Activated CD4-positive, alpha-beta T cell treated with anti-CD3 and anti-CD28 coated beads, Interleukin-2, amount 10 ng/mL, durations not matched to agents 7 days and 5 days (primary cell): ENCODE results near the gene ISG15. TPM values are rescaled to one million over a fixed set of nuclear protein-coding genes. Genes with fewer than 3 reads are reported as not detected.
"Not testable (repeated sequence)": the region's sequence is repeated elsewhere in the genome, so short reads cannot be mapped to it uniquely, and the experiment has no call there.

ENCODE experiments used
- CTCF ChIA-PET: fragments of 350-600 bp; sonication (Branson Sonifier 250); formaldehyde crosslinking; loops from one replicate; lab custom pipeline; 2021; ENCODE audit warnings: antibody characterized with exemption; lab: Charles Lee
- POLR2A ChIA-PET: fragments of 350-600 bp; sonication (Branson Sonifier 250); formaldehyde crosslinking; loops from one replicate; lab custom pipeline; 2021; ENCODE audit warnings: antibody characterized with exemption; lab: Charles Lee
- DNase-seq: peaks from one replicate; pipeline ENCODE4 v3.0.0-alpha.2; 2020
- H3K27ac Mint-ChIP-seq: one replicate; pipeline ENCODE4 v1.8.0; 2021; ENCODE audit warnings: mild to moderate bottlenecking, moderate library complexity, mixed read lengths
- H3K27me3 Mint-ChIP-seq: one replicate; pipeline ENCODE4 v1.8.0; 2021; ENCODE audit warnings: mixed read lengths
- H3K36me3 Mint-ChIP-seq: one replicate; pipeline ENCODE4 v1.8.0; 2021; ENCODE audit warnings: low read depth, mixed read lengths
- H3K4me1 Mint-ChIP-seq: one replicate; pipeline ENCODE4 v1.8.0; 2021; ENCODE audit warnings: mixed read lengths
- H3K4me3 Mint-ChIP-seq: one replicate; pipeline ENCODE4 v1.8.0; 2021; ENCODE audit warnings: mild to moderate bottlenecking, moderate library complexity, mixed read lengths
- H3K9me3 Mint-ChIP-seq: one replicate; pipeline ENCODE4 v1.8.0; 2021; ENCODE audit warnings: mixed read lengths
- total RNA-seq, 2 experiments: library from RNA; stranded (reverse); gene quantifications; one replicate each; pipeline ENCODE4 v1.2.3, GENCODE V29; 2021

Gene ISG15
- total RNA-seq, 2 experiments from 2014 or later: 237 to 332 TPM

GRCh38 chr1:999725-1000356, 13.5 kb upstream of the ISG15 start, which contains the start of gene HES4:
Gene HES4 (minus strand): TSS chr1:1000097. CDS start chr1:999973, 124 bp downstream.
- ChIA-PET CTCF (interaction anchor here (1.0 to 6.5 kb wide), 3 partner anchors 15 to 23 kb away, joined by 3 to 67 read pairs (median 3); partner anchors contain the start of genes AGRN and ISG15), POLR2A (no interaction called here)
- peaks cover 21% of the 10 kb centered on the region for H3K4me1 Mint-ChIP-seq
- H3K36me3 Mint-ChIP-seq: peaks cover 2% of the 10 kb centered on the region
- peak within 1 kb of the TSS; percentile 76 for H3K27ac Mint-ChIP-seq
- no peaks in the 10 kb centered on the region for H3K9me3 Mint-ChIP-seq
- DNase-seq: peak; percentile 59
- H3K27me3 Mint-ChIP-seq: peaks cover 40% of the 10 kb centered on the region
- peak within 1 kb of the TSS; percentile 53 for H3K4me3 Mint-ChIP-seq

- ChIA-PET CTCF (interaction anchor here (2.1 to 6.5 kb wide), 3 partner anchors 8 to 17 kb away, joined by 11 to 67 read pairs (median 13); partner anchors contain the start of genes AGRN and ISG15), POLR2A (no interaction called here)
- Mint-ChIP-seq H3K27ac (peak overlapping the region; percentile 76), H3K9me3 (no peaks in the 10 kb centered on the region), H3K4me3 (peak overlapping the region; percentile 53), H3K36me3 (peaks cover 4% of the 10 kb centered on the region), H3K27me3 (peaks cover 40% of the 10 kb centered on the region), H3K4me1 (peaks cover 28% of the 10 kb centered on the region)
- DNase-seq: peak; percentile 59
Measured at GRCh38 chr1:1000357-1001056, 12.8 kb upstream of the ISG15 start.

- peak overlapping the region; percentile 76 for H3K27ac Mint-ChIP-seq
- H3K36me3 Mint-ChIP-seq: peaks cover 4% of the 10 kb centered on the region
- H3K9me3 Mint-ChIP-seq: no peaks in the 10 kb centered on the region
- peaks cover 39% of the 10 kb centered on the region for H3K27me3 Mint-ChIP-seq
- no peak for DNase-seq
- ChIA-PET CTCF (interaction anchor here (1.1 to 6.5 kb wide), 6 partner anchors 8 to 291 kb away, joined by 3 to 67 read pairs (median 9); partner anchors contain the start of genes AGRN, ISG15 and PERM1), POLR2A (no interaction called here)
- H3K4me1 Mint-ChIP-seq: peaks cover 25% of the 10 kb centered on the region
- peak overlapping the region; percentile 53 for H3K4me3 Mint-ChIP-seq
Measured at GRCh38 chr1:1001057-1001783, 12.1 kb upstream of the ISG15 start.

- ChIA-PET CTCF (interaction anchor here (6.5 kb wide), 1 partner anchor 12 kb away, joined by 67 read pairs; the partner anchor contains the start of genes AGRN and ISG15), POLR2A (no interaction called here)
- Mint-ChIP-seq H3K4me1 (peaks cover 27% of the 10 kb centered on the region), H3K27me3 (peaks cover 39% of the 10 kb centered on the region), H3K9me3 (no peaks in the 10 kb centered on the region), H3K36me3 (peaks cover 4% of the 10 kb centered on the region), H3K27ac (no peak overlapping the region), H3K4me3 (no peak overlapping the region)
- no peak for DNase-seq
Measured at GRCh38 chr1:1003618-1004419, 9.5 kb upstream of the ISG15 start.

GRCh38 chr1:1004420-1004779, 8.9 kb upstream of the ISG15 start:
- Mint-ChIP-seq H3K9me3 (no peaks in the 10 kb centered on the region), H3K27me3 (peaks cover 41% of the 10 kb centered on the region), H3K4me1 (peaks cover 31% of the 10 kb centered on the region), H3K36me3 (peaks cover 4% of the 10 kb centered on the region), H3K27ac (peak overlapping the region; percentile 74), H3K4me3 (no peak overlapping the region)
- ChIA-PET POLR2A (no interaction called here), CTCF (interaction anchor here (6.5 kb wide), 1 partner anchor 11 kb away, joined by 67 read pairs; the partner anchor contains the start of genes AGRN and ISG15)
- no peak for DNase-seq

GRCh38 chr1:1004780-1005697, 8.3 kb upstream of the ISG15 start:
- H3K4me1 Mint-ChIP-seq: peaks cover 31% of the 10 kb centered on the region
- peak overlapping the region; percentile 74 for H3K27ac Mint-ChIP-seq
- ChIA-PET POLR2A (no interaction called here), CTCF (interaction anchor here (1.0 to 6.5 kb wide), 2 partner anchors 11 to 99 kb away, joined by 3 to 67 read pairs; partner anchors contain the start of genes AGRN and ISG15)
- H3K27me3 Mint-ChIP-seq: peaks cover 41% of the 10 kb centered on the region
- H3K4me3 Mint-ChIP-seq: no peak overlapping the region
- no peaks in the 10 kb centered on the region for H3K9me3 Mint-ChIP-seq
- no peak for DNase-seq
- H3K36me3 Mint-ChIP-seq: peaks cover 4% of the 10 kb centered on the region

- DNase-seq: no peak
- POLR2A ChIA-PET: no interaction called here
- Mint-ChIP-seq H3K36me3 (peaks cover 2% of the 10 kb centered on the region), H3K9me3 (no peaks in the 10 kb centered on the region), H3K4me1 (peaks cover 30% of the 10 kb centered on the region), H3K27me3 (peaks cover 38% of the 10 kb centered on the region), H3K27ac (no peak overlapping the region), H3K4me3 (no peak overlapping the region)
- CTCF ChIA-PET: interaction anchor here (1.0 to 6.5 kb wide), 2 partner anchors 10 to 99 kb away, joined by 3 to 67 read pairs; partner anchors contain the start of genes AGRN and ISG15
Measured at GRCh38 chr1:1005774-1006304, 7.5 kb upstream of the ISG15 start.

GRCh38 chr1:1006305-1007159, 6.8 kb upstream of the ISG15 start:
- DNase-seq: no peak
- H3K36me3 Mint-ChIP-seq: peaks cover 2% of the 10 kb centered on the region
- H3K9me3 Mint-ChIP-seq: no peaks in the 10 kb centered on the region
- H3K4me1 Mint-ChIP-seq: peaks cover 28% of the 10 kb centered on the region
- ChIA-PET POLR2A (no interaction called here), CTCF (interaction anchor here (1.0 kb wide), 1 partner anchor 100 kb away, joined by 3 read pairs; no protein-coding TSS in a partner anchor)
- H3K27ac Mint-ChIP-seq: no peak overlapping the region
- no peak overlapping the region for H3K4me3 Mint-ChIP-seq
- H3K27me3 Mint-ChIP-seq: peaks cover 35% of the 10 kb centered on the region

GRCh38 chr1:1010131-1010530, 3.2 kb upstream of the ISG15 start:
- POLR2A ChIA-PET, DNase-seq, H3K27ac Mint-ChIP-seq, H3K9me3 Mint-ChIP-seq, H3K4me3 Mint-ChIP-seq: not testable (repeated sequence)
- Mint-ChIP-seq H3K27me3 (peaks cover 14% of the 10 kb centered on the region), H3K36me3 (peaks cover 21% of the 10 kb centered on the region), H3K4me1 (peaks cover 38% of the 10 kb centered on the region)
- CTCF ChIA-PET: interaction anchor here (1.1 kb wide), 1 partner anchor 8 kb away, joined by 4 read pairs; no protein-coding TSS in a partner anchor

GRCh38 chr1:1011396-1011949, 1.8 kb upstream of the ISG15 start:
- Mint-ChIP-seq H3K36me3 (peaks cover 28% of the 10 kb centered on the region), H3K27me3 (peaks cover 10% of the 10 kb centered on the region), H3K4me3 (no peak overlapping the region), H3K27ac (peak overlapping the region; percentile 25), H3K4me1 (peaks cover 38% of the 10 kb centered on the region), H3K9me3 (no peaks in the 10 kb centered on the region)
- ChIA-PET POLR2A (no interaction called here), CTCF (interaction anchor here (8.5 kb wide), 1 partner anchor 9 kb away, joined by 67 read pairs; the partner anchor contains the start of gene HES4)
- no peak for DNase-seq
